Right lobe of liver (tissue), 6 donors: ENCODE results near the gene MMP19. TPM values are rescaled to one million over a fixed set of nuclear protein-coding genes. Genes with fewer than 3 reads are reported as not detected.

ENCODE experiments used
- ATAC-seq, 4 donors: fragments of 200-7000 bp; cut with Tn5 transposase; one replicate each; pipeline ENCODE4 v1.9.1; 2020; ENCODE audit warnings: mild to moderate bottlenecking in 4 of 4, moderate library complexity in 4 of 4
- DNase-seq, 3 donors: peaks; one replicate each; pipeline ENCODE4 v3.0.0-alpha.2; 2020
- H3K27ac ChIP-seq, 3 donors: fragments of 200-600 bp; one replicate each; pipeline ENCODE4 v1.8.0; 2022
- H3K27me3 ChIP-seq, 2 donors: fragments of 200-600 bp; one replicate each; pipeline ENCODE4 v1.8.0; 2022
- H3K36me3 ChIP-seq, 4 donors: fragments of 200-600 bp; sonication (generic) in 1 of 4; one replicate each; pipeline versions ENCODE4 v1.5.1 to v1.8.0; 2017 to 2022; ENCODE audit warnings: control low read depth in 1 of 4
- H3K4me1 ChIP-seq, 4 donors: fragments of 200-600 bp; sonication (generic) in 1 of 4; one replicate each; pipeline versions ENCODE4 v1.5.1 to v1.8.0; 2017 to 2022; ENCODE audit warnings: control low read depth in 1 of 4
- H3K4me3 ChIP-seq, 3 donors: fragments of 200-600 bp; one replicate each; pipeline ENCODE4 v1.8.0; 2022
- H3K9me3 ChIP-seq, 4 donors: fragments of 200-600 bp; sonication (generic) in 1 of 4; one replicate each; pipeline versions ENCODE4 v1.5.1 to v1.8.0; 2017 to 2022; ENCODE audit warnings: control low read depth in 1 of 4
- POLR2A ChIP-seq: fragments of 450-650 bp; IDR thresholded peaks from one replicate; pipeline ENCODE4 v1.6.1; 2017; ENCODE audit warnings: antibody characterized with exemption, mild to moderate bottlenecking
- whole genome bisulfite sequencing: methylation state at CpG from one replicate; pipeline ENCODE4 v1.1.6; 2018; ENCODE audit warnings: low coverage, low lambda C conversion rate; ENCODE audit not compliant: insufficient coverage; ENCODE audit errors: missing lambda C conversion rate; 5-methylcytosine and 5-hydroxymethylcytosine counted together
- intact Hi-C, 2 donors: fragments of 100-400 bp; cut with DNase I; formaldehyde crosslinking; loops; one replicate each; pipeline versions ENCODE4 v1.11.2 to v1.14.1; 2022
- total RNA-seq, 6 experiments: library from RNA; depleted of rRNA in 2 of 6; stranded (reverse); fragments of >200 nt in 2 of 6; fragmentation: NEBNext Ultra II Directional in 3 of 6; extraction: Animal tissue kit (Norgen Biotek cat#: 25700) in 3 of 6; gene quantifications; one replicate each; pipeline versions ENCODE4 v1.1.0 to v1.2.4, GENCODE V29; 2016 to 2023
- TF ChIP-seq, protein P1 (sequence below), 4 donors: fragments of 200-600 bp in 3 of 4; fragments of 450-650 bp in 1 of 4; IDR thresholded peaks; one replicate each; pipeline versions ENCODE4 v1.5.1 to v1.8.0; 2016 to 2022; ENCODE audit warnings: antibody characterized with exemption in 4 of 4, mild to moderate bottlenecking in 2 of 4
- donor health status: DM: no; HTN: yes; CAD: no.
- donor health status: DM: no; HTN: no; CAD: no.
- donor health status: DM: no; HTN: no; CAD: no.
- donor health status: DM: no; HTN: yes; CAD: no.
- donor health status: DM: no; HTN: yes; CAD: no.

The MMP19 gene
- total RNA-seq, 6 experiments from 2014 or later = 1.3 to 5.0 (median 1.9) TPM

DNA sequence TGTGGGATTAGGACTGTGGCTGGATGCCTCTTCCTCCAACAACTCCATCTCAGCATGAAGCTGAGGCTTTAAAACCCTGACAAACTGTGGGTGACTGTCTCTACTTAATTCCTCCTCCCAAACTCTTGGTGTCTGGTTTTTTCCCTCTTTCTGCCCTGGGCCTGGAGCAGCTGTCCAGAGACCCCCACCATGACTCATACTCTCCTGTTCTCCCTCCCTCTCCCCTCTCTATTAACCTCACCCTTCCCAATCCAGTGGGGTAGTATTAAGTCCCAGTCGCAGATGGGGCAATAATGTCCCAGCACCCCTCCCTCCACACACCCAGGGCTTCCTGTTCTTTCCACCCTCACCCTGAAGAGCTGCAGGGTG is 11.3 kb downstream of the MMP19 start:
- DNase-seq (no peak), ATAC-seq (no peak)
- H3K4me3 ChIP-seq = peak overlapping the region in 2 of 3 donors; percentile 89 to 95
- H3K36me3 ChIP-seq = no peaks in the 10 kb centered on the region
- TF ChIP-seq, protein P1, sequence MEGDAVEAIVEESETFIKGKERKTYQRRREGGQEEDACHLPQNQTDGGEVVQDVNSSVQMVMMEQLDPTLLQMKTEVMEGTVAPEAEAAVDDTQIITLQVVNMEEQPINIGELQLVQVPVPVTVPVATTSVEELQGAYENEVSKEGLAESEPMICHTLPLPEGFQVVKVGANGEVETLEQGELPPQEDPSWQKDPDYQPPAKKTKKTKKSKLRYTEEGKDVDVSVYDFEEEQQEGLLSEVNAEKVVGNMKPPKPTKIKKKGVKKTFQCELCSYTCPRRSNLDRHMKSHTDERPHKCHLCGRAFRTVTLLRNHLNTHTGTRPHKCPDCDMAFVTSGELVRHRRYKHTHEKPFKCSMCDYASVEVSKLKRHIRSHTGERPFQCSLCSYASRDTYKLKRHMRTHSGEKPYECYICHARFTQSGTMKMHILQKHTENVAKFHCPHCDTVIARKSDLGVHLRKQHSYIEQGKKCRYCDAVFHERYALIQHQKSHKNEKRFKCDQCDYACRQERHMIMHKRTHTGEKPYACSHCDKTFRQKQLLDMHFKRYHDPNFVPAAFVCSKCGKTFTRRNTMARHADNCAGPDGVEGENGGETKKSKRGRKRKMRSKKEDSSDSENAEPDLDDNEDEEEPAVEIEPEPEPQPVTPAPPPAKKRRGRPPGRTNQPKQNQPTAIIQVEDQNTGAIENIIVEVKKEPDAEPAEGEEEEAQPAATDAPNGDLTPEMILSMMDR (IDR thresholded peaks at IDR 0.05) = no peak
- no peak for TF ChIP-seq POLR2A
- H3K27me3 ChIP-seq = no peaks in the 10 kb centered on the region
- H3K4me1 ChIP-seq = peaks cover 0 to 13% (median 2%) of the 10 kb centered on the region in 4 donors
- peak overlapping the region in 2 of 3 donors; percentile 56 to 89 for H3K27ac ChIP-seq
- H3K9me3 ChIP-seq = no peaks in the 10 kb centered on the region
- intact Hi-C loops = loop anchor here in 1 of 2 donors (10.0 kb wide), 1 partner anchor 103 kb away; the partner anchor contains the start of gene DGKA
- 43% methylated on average over 1 of the region's 1 CpG for whole genome bisulfite sequencing

DNA sequence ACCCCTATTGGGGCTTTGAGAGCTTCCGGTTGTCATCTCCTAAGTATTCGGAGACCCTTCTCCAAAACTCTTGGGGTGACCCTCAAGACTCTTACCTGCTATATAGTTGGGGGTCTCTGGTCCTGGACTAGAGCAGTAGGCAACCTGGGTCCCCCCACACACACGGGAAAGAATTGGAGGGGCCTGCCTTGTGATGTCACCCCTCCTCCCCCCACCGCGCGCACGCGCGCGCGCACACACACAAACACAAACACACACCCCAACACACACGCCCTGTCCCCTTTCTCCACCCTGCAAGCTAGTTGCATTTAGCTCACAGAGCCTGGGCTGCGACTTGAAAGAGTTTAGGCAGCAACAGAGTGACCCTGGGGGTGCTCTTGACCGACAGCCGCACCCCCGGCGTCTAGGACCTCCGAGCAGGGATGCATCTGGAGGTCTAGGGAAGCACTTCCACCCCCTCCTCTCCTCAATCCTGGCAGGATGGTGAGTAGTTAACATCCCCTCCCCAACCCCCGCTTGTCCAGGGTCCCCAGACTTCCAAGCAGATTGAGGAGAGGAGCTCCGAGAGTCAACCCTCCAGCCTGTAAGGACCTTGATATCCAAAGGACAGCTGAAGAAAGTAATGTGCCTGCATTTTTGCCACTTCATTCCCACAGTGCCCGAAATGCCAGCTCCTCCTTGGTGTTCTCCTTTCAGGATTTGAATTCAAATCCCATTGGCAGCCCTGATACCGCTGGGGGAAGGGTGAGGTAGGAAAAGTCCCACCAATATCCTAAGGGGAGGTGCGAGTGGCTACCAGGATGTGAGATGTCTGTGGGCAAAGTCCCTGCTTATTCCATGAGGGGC is 11.9 kb downstream of the MMP19 start:
- H3K36me3 ChIP-seq = no peaks in the 10 kb centered on the region
- DNase-seq (peak; percentile 58 to 69 (median 61)), ATAC-seq (peak; percentile 4 to 28 (median 16))
- peaks cover 0 to 19% (median 2%) of the 10 kb centered on the region in 4 donors for H3K4me1 ChIP-seq
- peak overlapping the region; percentile 56 to 89 (median 88) for H3K27ac ChIP-seq
- H3K4me3 ChIP-seq = peak overlapping the region; percentile 79 to 95 (median 89)
- TF ChIP-seq, protein P1 (IDR thresholded peaks at IDR 0.05) = no peak
- peak; percentile 38 for TF ChIP-seq POLR2A
- intact Hi-C loops = loop anchor here in 1 of 2 donors (10.0 kb wide), 1 partner anchor 104 kb away; the partner anchor contains the start of gene DGKA
- WGBS = 12% methylated on average over 12 of the region's 23 CpGs
- H3K27me3 ChIP-seq = no peaks in the 10 kb centered on the region
- H3K9me3 ChIP-seq = no peaks in the 10 kb centered on the region

DNA sequence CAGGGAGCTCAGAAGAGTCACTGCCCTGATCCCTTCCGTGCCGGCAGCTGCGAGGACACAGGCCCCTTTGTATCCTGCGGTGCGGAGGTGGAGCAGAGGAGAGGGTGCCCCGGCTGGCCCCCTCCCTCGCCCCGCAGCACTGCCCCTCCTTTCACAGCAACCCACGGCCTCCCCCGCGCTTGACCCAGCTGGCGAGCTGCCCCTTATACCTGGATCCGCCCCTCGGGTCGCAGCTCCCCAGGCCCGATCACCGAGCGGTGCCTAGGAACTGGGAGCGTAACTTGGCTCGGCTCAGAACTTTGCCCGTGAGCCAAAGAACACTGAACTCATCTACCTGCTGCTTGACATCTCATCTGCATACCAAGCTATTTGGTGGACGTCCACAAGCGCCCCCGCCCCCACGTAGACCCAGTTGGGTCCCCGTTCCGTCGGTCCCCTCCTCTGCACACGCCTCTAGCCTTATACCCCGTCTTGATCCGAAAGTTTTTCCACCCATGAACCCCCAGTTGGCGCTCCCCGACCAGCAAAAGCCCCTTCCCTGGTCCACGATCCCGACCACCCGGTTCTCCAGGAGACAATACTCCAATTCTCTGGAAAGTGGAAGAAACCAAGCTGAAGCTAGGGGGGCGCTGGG is 12.7 kb downstream of the MMP19 start:
- WGBS = 0% methylated on average over 6 of the region's 37 CpGs
- H3K36me3 ChIP-seq = no peaks in the 10 kb centered on the region
- DNase-seq (peak; percentile 58 to 80 (median 79)), ATAC-seq (peak; percentile 26 to 57 (median 45))
- H3K4me1 ChIP-seq = peaks cover 0 to 23% (median 2%) of the 10 kb centered on the region in 4 donors
- TF ChIP-seq POLR2A = peak; percentile 18
- TF ChIP-seq, protein P1 (IDR thresholded peaks at IDR 0.05) = no peak
- peak overlapping the region; percentile 79 to 95 (median 89) for H3K4me3 ChIP-seq
- no peaks in the 10 kb centered on the region for H3K9me3 ChIP-seq
- H3K27ac ChIP-seq = peak overlapping the region; percentile 56 to 89 (median 88)
- no peaks in the 10 kb centered on the region for H3K27me3 ChIP-seq
- intact Hi-C loops = loop anchor here in 1 of 2 donors (10.0 kb wide), 1 partner anchor 105 kb away; the partner anchor contains the start of gene DGKA

DNA sequence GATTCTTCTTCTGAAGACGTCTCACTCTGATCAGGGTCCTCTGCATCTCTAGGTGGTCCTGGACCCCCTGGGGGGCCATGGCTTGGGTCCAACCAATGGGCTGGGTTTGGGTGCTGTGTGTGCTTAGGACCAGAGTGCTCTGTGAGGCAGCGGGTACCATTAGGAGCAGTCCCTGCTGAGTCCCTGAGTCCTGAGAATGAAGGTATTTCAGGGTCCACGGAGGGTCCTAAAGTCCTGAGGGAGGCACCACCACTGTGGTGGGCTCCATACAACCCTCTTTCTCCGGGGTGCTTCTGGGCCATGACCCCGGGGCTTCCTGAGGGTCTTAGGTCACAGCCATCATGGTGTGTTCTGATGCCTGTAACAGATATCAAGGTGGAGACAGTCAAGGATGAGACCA is 14.4 kb downstream of the MMP19 start:
- 82% methylated on average over 2 of the region's 5 CpGs for WGBS
- Histone ChIP-seq H3K4me1 (peaks cover 0 to 37% (median 9%) of the 10 kb centered on the region in 4 donors), H3K27me3 (no peaks in the 10 kb centered on the region), H3K4me3 (peak overlapping the region in 2 of 3 donors; percentile 79 to 95), H3K36me3 (no peaks in the 10 kb centered on the region), H3K9me3 (no peaks in the 10 kb centered on the region), H3K27ac (peak overlapping the region in 2 of 3 donors; percentile 16 to 89)
- ATAC-seq (no peak), DNase-seq (no peak)
- intact Hi-C loops = no loop called here
- TF ChIP-seq POLR2A = no peak
- TF ChIP-seq, protein P1 (IDR thresholded peaks at IDR 0.05) = no peak
